Activated B cell treated with CpG ODN at 0.5 μM for 24 hours (primary cell): ENCODE data around the gene HDAC4. TPM values are rescaled to one million over a fixed set of nuclear protein-coding genes. Genes with fewer than 3 reads are reported as not detected.
A peak's percentile ranks its signal among the peaks of the same experiment; 100 is the strongest.

Experiments used
- ATAC-seq: fragments of 200-7000 bp; cut with Tn5 transposase; one replicate; pipeline ENCODE4 v1.10.0; 2021; ENCODE audit warnings: low read depth, mild to moderate bottlenecking, moderate library complexity
- CTCF ChIA-PET: fragments of 350-600 bp; sonication (Branson Sonifier 250); formaldehyde crosslinking; loops from one replicate; lab custom pipeline; 2021; ENCODE audit warnings: antibody characterized with exemption; lab: Charles Lee
- POLR2A ChIA-PET: fragments of 350-600 bp; sonication (Branson Sonifier 250); formaldehyde crosslinking; loops from one replicate; lab custom pipeline; 2021; ENCODE audit warnings: antibody characterized with exemption; lab: Charles Lee
- DNase-seq: peaks from one replicate; pipeline ENCODE4 v3.0.0; 2022
- H3K27ac Mint-ChIP-seq: one replicate; pipeline ENCODE4 v1.8.0; 2020; ENCODE audit warnings: mixed read lengths
- H3K27me3 Mint-ChIP-seq: one replicate; pipeline ENCODE4 v1.8.0; 2021; ENCODE audit warnings: mixed read lengths
- H3K36me3 Mint-ChIP-seq: one replicate; pipeline ENCODE4 v1.8.0; 2021; ENCODE audit warnings: low read depth, mixed read lengths
- H3K4me1 Mint-ChIP-seq: one replicate; pipeline ENCODE4 v1.8.0; 2021; ENCODE audit warnings: mixed read lengths
- H3K4me3 Mint-ChIP-seq: one replicate; pipeline ENCODE4 v1.8.0; 2020; ENCODE audit warnings: mild to moderate bottlenecking, mixed read lengths
- H3K9me3 Mint-ChIP-seq: one replicate; pipeline ENCODE4 v1.8.0; 2020; ENCODE audit warnings: mixed read lengths
- CTCF ChIP-seq: fragments of 200-600 bp; IDR thresholded peaks from one replicate; pipeline ENCODE4 v1.8.0; 2022; ENCODE audit warnings: antibody characterized with exemption, mild to moderate bottlenecking
- intact Hi-C: fragments of 100-400 bp; cut with micrococcal nuclease; formaldehyde crosslinking; loops from one replicate; pipeline ENCODE4 v1.15.1; 2024
- total RNA-seq: library from RNA; stranded (reverse); gene quantifications from 2 replicates; pipeline ENCODE4 v1.2.3, GENCODE V29; 2022

HDAC4 gene
- total RNA-seq, 1 donor from 2014 or later, result 31.9 TPM

- no peaks in the 10 kb centered on the region for H3K9me3 Mint-ChIP-seq
- no peak overlapping the region for H3K27ac Mint-ChIP-seq
- no peaks in the 10 kb centered on the region for H3K36me3 Mint-ChIP-seq
- DNase-seq (no peak), ATAC-seq (no peak)
- ChIA-PET CTCF (no interaction called here), POLR2A (interaction anchor here (0.5 to 1.3 kb wide), 3 partner anchors 9 to 103 kb away, joined by 4 to 5 read pairs (median 5); partner anchors contain the start of gene HDAC4)
- no peak for TF ChIP-seq CTCF
- no peaks in the 10 kb centered on the region for H3K27me3 Mint-ChIP-seq
- no peak overlapping the region for H3K4me3 Mint-ChIP-seq
- intact Hi-C loops, result no loop called here
- H3K4me1 Mint-ChIP-seq, result peaks cover 8% of the 10 kb centered on the region
These were observed 28.8 kb downstream of the HDAC4 start for GRCh38 chr2:239371726-239372686.

GRCh38 chr2:239370876-239371725 lies 29.7 kb downstream of the HDAC4 start:
- intact Hi-C loops, result no loop called here
- no peak for TF ChIP-seq CTCF
- Mint-ChIP-seq H3K9me3 (no peaks in the 10 kb centered on the region), H3K36me3 (no peaks in the 10 kb centered on the region), H3K4me1 (peaks cover 8% of the 10 kb centered on the region), H3K27ac (no peak overlapping the region), H3K27me3 (no peaks in the 10 kb centered on the region), H3K4me3 (no peak overlapping the region)
- POLR2A ChIA-PET, result interaction anchor here (0.5 to 4.1 kb wide), 6 partner anchors 9 to 104 kb away, joined by 3 to 75 read pairs (median 5); partner anchors contain the start of gene HDAC4
- DNase-seq, result no peak
- CTCF ChIA-PET, result no interaction called here
- no peak for ATAC-seq

GRCh38 chr2:239370403-239370802 lies 30.4 kb downstream of the HDAC4 start:
- intact Hi-C loops, result no loop called here
- DNase-seq (no peak), ATAC-seq (no peak)
- POLR2A ChIA-PET, result interaction anchor here (0.5 to 4.1 kb wide), 5 partner anchors 10 to 104 kb away, joined by 3 to 75 read pairs (median 5); partner anchors contain the start of gene HDAC4
- H3K4me1 Mint-ChIP-seq, result peaks cover 8% of the 10 kb centered on the region
- CTCF ChIA-PET, result interaction anchor here (1.6 kb wide), 1 partner anchor 11 kb away, joined by 17 read pairs; no protein-coding TSS in a partner anchor
- H3K36me3 Mint-ChIP-seq, result no peaks in the 10 kb centered on the region
- H3K9me3 Mint-ChIP-seq, result no peaks in the 10 kb centered on the region
- TF ChIP-seq CTCF, result no peak
- H3K27me3 Mint-ChIP-seq, result no peaks in the 10 kb centered on the region
- peak overlapping the region; percentile 74 for H3K4me3 Mint-ChIP-seq
- H3K27ac Mint-ChIP-seq, result peak overlapping the region; percentile 89

GRCh38 chr2:239369631-239370161 lies 31.1 kb downstream of the HDAC4 start:
- Mint-ChIP-seq H3K27me3 (no peaks in the 10 kb centered on the region), H3K9me3 (no peaks in the 10 kb centered on the region), H3K27ac (peak overlapping the region; percentile 89), H3K4me3 (peak overlapping the region; percentile 74), H3K36me3 (no peaks in the 10 kb centered on the region), H3K4me1 (peaks cover 8% of the 10 kb centered on the region)
- POLR2A ChIA-PET, result interaction anchor here (0.6 to 4.1 kb wide), 10 partner anchors 11 to 103 kb away, joined by 3 to 75 read pairs (median 4); partner anchors contain the start of gene HDAC4
- peak; percentile 91 for ATAC-seq
- TF ChIP-seq CTCF, result no peak
- CTCF ChIA-PET, result interaction anchor here (0.6 to 1.6 kb wide), 7 partner anchors 8 to 102 kb away, joined by 3 to 17 read pairs (median 3); partner anchors contain the start of gene HDAC4
- peak; percentile 65 for DNase-seq
- intact Hi-C loops, result loop anchor here (1.0 to 5.0 kb wide), 9 partner anchors 12 to 102 kb away; partner anchors contain the start of gene HDAC4
